GM19452 (cell line): Measurements from ENCODE around the gene TPK1.
"Not testable (repeated sequence)": the region's sequence is repeated elsewhere in the genome, so short reads cannot be mapped to it uniquely, and the experiment has no call there.

Experiments
- ATAC-seq: cut with Tn5 transposase; IDR thresholded peaks from one replicate; pipeline ENCODE4 v1.9.1; 2021; ENCODE audit not compliant: unreplicated experiment

TPK1 gene

GRCh38 chr7:144729226-144729625, 106.6 kb downstream of the TPK1 start:
- no peak for ATAC-seq

GRCh38 chr7:144728551-144728950, 107.3 kb downstream of the TPK1 start:
- ATAC-seq, result no peak

GRCh38 chr7:144726840-144727239, 109.0 kb downstream of the TPK1 start:
- ATAC-seq, result not testable (repeated sequence)

GRCh38 chr7:144725070-144725469, 110.8 kb downstream of the TPK1 start:
- peak; percentile 100 for ATAC-seq

- no peak for ATAC-seq
Observed at GRCh38 chr7:144723301-144723700, 112.6 kb downstream of the TPK1 start.

GRCh38 chr7:144720710-144721109, 115.1 kb downstream of the TPK1 start:
- no peak for ATAC-seq

- ATAC-seq, result no peak
Observed at GRCh38 chr7:144720149-144720548, 115.7 kb downstream of the TPK1 start.

- no peak for ATAC-seq
Observed at GRCh38 chr7:144717720-144718119, 118.1 kb downstream of the TPK1 start.

GRCh38 chr7:144713850-144714249, 122.0 kb downstream of the TPK1 start:
- ATAC-seq, result no peak

GRCh38 chr7:144710791-144711190, 125.1 kb downstream of the TPK1 start:
- no peak for ATAC-seq

GRCh38 chr7:144709066-144709465, 126.8 kb downstream of the TPK1 start:
- ATAC-seq, result no peak

- no peak for ATAC-seq
Observed at GRCh38 chr7:144691240-144691639, 144.6 kb downstream of the TPK1 start.

GRCh38 chr7:144682581-144683280, 153.1 kb downstream of the TPK1 start:
- no peak for ATAC-seq

GRCh38 chr7:144676492-144676891, 159.4 kb downstream of the TPK1 start:
- ATAC-seq, result no peak

- no peak for ATAC-seq
Observed at GRCh38 chr7:144674550-144674949, 161.3 kb downstream of the TPK1 start.

- no peak for ATAC-seq
Observed at GRCh38 chr7:144672869-144673268, 163.0 kb downstream of the TPK1 start.

- ATAC-seq, result no peak
Observed at GRCh38 chr7:144671429-144671828, 164.4 kb downstream of the TPK1 start.

- ATAC-seq, result no peak
Observed at GRCh38 chr7:144670218-144670617, 165.6 kb downstream of the TPK1 start.

GRCh38 chr7:144668503-144668902, 167.3 kb downstream of the TPK1 start:
- no peak for ATAC-seq

GRCh38 chr7:144665689-144666381, 170.0 kb downstream of the TPK1 start:
- no peak for ATAC-seq

GRCh38 chr7:144659211-144659610, 176.6 kb downstream of the TPK1 start:
- ATAC-seq, result no peak

- no peak for ATAC-seq
Observed at GRCh38 chr7:144656965-144657517, 178.8 kb downstream of the TPK1 start.
